Measurements from ENCODE around the gene TRIM45.
"Not testable (repeated sequence)": the region's sequence is repeated elsewhere in the genome, so short reads cannot be mapped to it uniquely, and the experiment has no call there.

The TRIM45 gene

GRCh38 chr1:117128323-117129079 lies 7.0 kb upstream of the TRIM45 start:
- DNase-seq, result peak in 1 of 2 experiments; percentile 67

GRCh38 chr1:117127795-117128194 lies 6.2 kb upstream of the TRIM45 start:
- DNase-seq, result no peak

GRCh38 chr1:117124661-117125060 lies 3.1 kb upstream of the TRIM45 start:
- DNase-seq, result no peak

GRCh38 chr1:117123274-117123673 lies 1.7 kb upstream of the TRIM45 start:
- DNase-seq, result no peak

- DNase-seq, result no peak
These were observed 929 bp upstream of the TRIM45 start for GRCh38 chr1:117122330-117123025.

- peak in 1 of 2 experiments; percentile 39 for DNase-seq
These were observed 568 bp downstream of the TRIM45 start for GRCh38 chr1:117120774-117121588.

- not testable (repeated sequence) for DNase-seq
These were observed 2.4 kb downstream of the TRIM45 start for GRCh38 chr1:117119144-117119543.

- no peak for DNase-seq
These were observed 3.4 kb downstream of the TRIM45 start for GRCh38 chr1:117118137-117118536.

- DNase-seq, result no peak
These were observed 3.9 kb downstream of the TRIM45 start for GRCh38 chr1:117117697-117118096.

GRCh38 chr1:117116784-117117130 lies 4.8 kb downstream of the TRIM45 start:
- DNase-seq, result no peak

GRCh38 chr1:117116090-117116783 lies 5.3 kb downstream of the TRIM45 start:
- no peak for DNase-seq

GRCh38 chr1:117114877-117115276 lies 6.7 kb downstream of the TRIM45 start:
- DNase-seq, result peak in 1 of 2 experiments; percentile 47

- DNase-seq, result peak in 1 of 2 experiments; percentile 2
These were observed 8.3 kb downstream of the TRIM45 start for GRCh38 chr1:117113199-117113598.

- no peak for DNase-seq
These were observed 9.4 kb downstream of the TRIM45 start for GRCh38 chr1:117112047-117112717.

GRCh38 chr1:117110774-117111173 lies 10.8 kb downstream of the TRIM45 start:
- DNase-seq, result no peak

GRCh38 chr1:117107364-117107763 lies 14.2 kb downstream of the TRIM45 start:
- no peak for DNase-seq

- DNase-seq, result no peak
These were observed 15.1 kb downstream of the TRIM45 start for GRCh38 chr1:117106478-117106877.

- no peak for DNase-seq
These were observed 15.8 kb downstream of the TRIM45 start for GRCh38 chr1:117105722-117106121.

- DNase-seq, result no peak
These were observed 16.6 kb downstream of the TRIM45 start for GRCh38 chr1:117104986-117105385.

- DNase-seq, result not testable (repeated sequence)
These were observed 19.7 kb downstream of the TRIM45 start for GRCh38 chr1:117101858-117102257.

- no peak for DNase-seq
These were observed 20.2 kb downstream of the TRIM45 start for GRCh38 chr1:117101334-117101733.

- no peak for DNase-seq
These were observed 23.2 kb downstream of the TRIM45 start for GRCh38 chr1:117098287-117098890.

Measured in NCI-H2081 (cell line).